Naive thymus-derived CD4-positive, alpha-beta T cell (primary cell): ENCODE data around the gene KCNIP1. TPM values are rescaled to one million over a fixed set of nuclear protein-coding genes. Genes with fewer than 3 reads are reported as not detected.

ENCODE experiments used
- ATAC-seq: fragments of 150-1000 bp; cut with Tn5 transposase; 2 replicates; pipeline ENCODE4 v1.10.0; 2021; ENCODE audit warnings: mild to moderate bottlenecking, moderate library complexity
- CTCF ChIA-PET: fragments of 350-600 bp; sonication (Branson Sonifier 250); formaldehyde crosslinking; loops from one replicate; lab custom pipeline; 2021; ENCODE audit warnings: antibody characterized with exemption; lab: Charles Lee
- POLR2A ChIA-PET: fragments of 350-600 bp; sonication (Branson Sonifier 250); formaldehyde crosslinking; loops from one replicate; lab custom pipeline; 2021; ENCODE audit warnings: antibody characterized with exemption, inconsistent platforms; lab: Charles Lee
- DNase-seq, 9 donors: peaks; one replicate each; pipeline versions ENCODE4 v3.0.0 to v3.0.0-alpha.2; 2020 to 2022; ENCODE audit warnings: mixed read lengths in 1 of 9
- H3K27ac ChIP-seq: one replicate; pipeline ENCODE4 v1.7.0; 2013; ENCODE audit warnings: mild to moderate bottlenecking, low read depth, low read length, moderate library complexity
- H3K27me3 ChIP-seq, 2 donors: one replicate each; pipeline ENCODE4 v1.7.0; 2013; ENCODE audit warnings: low read length in 2 of 2, mild to moderate bottlenecking in 2 of 2, moderate library complexity in 2 of 2; ENCODE audit not compliant: control insufficient read depth in 2 of 2, insufficient read depth in 2 of 2
- H3K36me3 ChIP-seq, 3 experiments: 1 replicate in 2 of 3; 2 replicates in 1 of 3; pipeline ENCODE4 v1.7.0; 2013; ENCODE audit warnings: low read length in 3 of 3, mild to moderate bottlenecking in 3 of 3, moderate library complexity in 1 of 3; ENCODE audit not compliant: insufficient read depth in 3 of 3, control insufficient read depth in 2 of 3
- H3K4me1 ChIP-seq, 2 donors: one replicate each; pipeline ENCODE4 v1.7.0; 2013; ENCODE audit warnings: low read length in 2 of 2, mild to moderate bottlenecking in 2 of 2, moderate library complexity in 1 of 2; ENCODE audit not compliant: control insufficient read depth in 2 of 2, insufficient read depth in 2 of 2
- H3K4me3 ChIP-seq: 2 replicates; pipeline ENCODE4 v1.7.0; 2013; ENCODE audit warnings: mild to moderate bottlenecking, low read length
- H3K9me3 ChIP-seq, 3 experiments: 1 replicate in 2 of 3; 2 replicates in 1 of 3; pipeline ENCODE4 v1.7.0; 2013; ENCODE audit warnings: low read length in 3 of 3; ENCODE audit not compliant: control insufficient read depth in 2 of 3
- H3K27ac Mint-ChIP-seq, 9 donors: one replicate each; pipeline ENCODE4 v1.8.0; 2020 to 2022; ENCODE audit warnings: mixed read lengths in 9 of 9, mild to moderate bottlenecking in 8 of 9, moderate library complexity in 5 of 9, inconsistent platforms in 2 of 9
- H3K27me3 Mint-ChIP-seq, 5 donors: one replicate each; pipeline ENCODE4 v1.8.0; 2021 to 2022; ENCODE audit warnings: mixed read lengths in 5 of 5, mild to moderate bottlenecking in 1 of 5
- H3K36me3 Mint-ChIP-seq, 5 donors: one replicate each; pipeline ENCODE4 v1.8.0; 2020 to 2022; ENCODE audit warnings: mixed read lengths in 5 of 5, mild to moderate bottlenecking in 3 of 5, inconsistent platforms in 1 of 5
- H3K4me1 Mint-ChIP-seq, 7 donors: one replicate each; pipeline ENCODE4 v1.8.0; 2020 to 2022; ENCODE audit warnings: mixed read lengths in 7 of 7, mild to moderate bottlenecking in 3 of 7, inconsistent platforms in 1 of 7
- H3K4me3 Mint-ChIP-seq, 10 donors: one replicate each; pipeline ENCODE4 v1.8.0; 2020 to 2022; ENCODE audit warnings: mild to moderate bottlenecking in 10 of 10, mixed read lengths in 10 of 10, moderate library complexity in 6 of 10, inconsistent platforms in 2 of 10
- H3K9me3 Mint-ChIP-seq, 11 donors: one replicate each; pipeline ENCODE4 v1.8.0; 2020 to 2022; ENCODE audit warnings: mixed read lengths in 11 of 11, mild to moderate bottlenecking in 4 of 11, inconsistent platforms in 1 of 11, moderate library complexity in 1 of 11
- intact Hi-C, 2 donors: fragments of 100-400 bp; cut with micrococcal nuclease; formaldehyde crosslinking; loops; one replicate each; pipeline ENCODE4 v1.15.1; 2023
- polyA plus RNA-seq, 2 donors: library from polyadenylated mRNA; unstranded; fragments of 300-500 nt; fragmentation: Illumina TruSeq; gene quantifications; one replicate each; pipeline ENCODE4 v1.2.3, GENCODE V29; 2021
- total RNA-seq, 6 experiments: library from RNA in 5 of 6; stranded (reverse) in 5 of 6; gene quantifications; 1 replicate in 5 of 6; 2 replicates in 1 of 6; pipeline ENCODE4 v1.2.3 and lab custom pipeline; 2021 to 2026

Gene KCNIP1
- total and polyA plus RNA-seq, 7 experiments from 2014 or later = not detected

DNA sequence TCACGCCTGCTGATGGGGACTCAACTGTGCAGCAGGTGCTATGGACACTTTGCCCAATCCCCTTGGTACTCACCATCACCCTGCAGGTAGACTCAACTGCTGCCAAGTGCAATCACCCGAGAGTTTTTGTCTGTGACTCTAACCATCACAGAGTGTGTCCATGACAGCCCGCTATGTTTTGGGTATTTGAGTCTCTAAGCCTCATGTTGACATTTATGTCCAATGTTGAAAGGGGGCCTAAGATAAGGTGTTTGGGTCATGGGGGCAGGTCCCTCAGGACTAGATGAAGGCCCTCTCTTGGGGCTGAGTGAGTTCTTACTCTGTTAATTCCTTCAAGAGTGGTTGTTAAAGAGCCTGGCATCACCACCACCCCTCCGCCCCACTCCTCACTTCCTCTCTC is 235.6 kb downstream of the KCNIP1 start:
- Histone ChIP-seq H3K36me3 (no peaks in the 10 kb centered on the region), H3K27me3 (no peaks in the 10 kb centered on the region), H3K27ac (no peak overlapping the region), H3K9me3 (no peaks in the 10 kb centered on the region), H3K4me3 (no peak overlapping the region), H3K4me1 (no peaks in the 10 kb centered on the region)
- H3K36me3 Mint-ChIP-seq = peaks cover 0 to 3% (median 0%) of the 10 kb centered on the region in 5 donors
- peaks cover 0 to 21% (median 7%) of the 10 kb centered on the region in 11 donors for H3K9me3 Mint-ChIP-seq
- no peak for ATAC-seq
- H3K4me1 Mint-ChIP-seq = peaks cover 0 to 4% (median 3%) of the 10 kb centered on the region in 7 donors
- DNase-seq = no peak
- ChIA-PET POLR2A (no interaction called here), CTCF (no interaction called here)
- H3K4me3 Mint-ChIP-seq = no peak overlapping the region
- no peak overlapping the region for H3K27ac Mint-ChIP-seq
- intact Hi-C loops = no loop called here
- peaks cover 7 to 26% (median 17%) of the 10 kb centered on the region in 5 donors for H3K27me3 Mint-ChIP-seq

GRCh38 chr5:170740551-170741205 is 236.9 kb downstream of the KCNIP1 start:
- no peak for ATAC-seq
- no peaks in the 10 kb centered on the region for H3K36me3 Mint-ChIP-seq
- no peak overlapping the region for H3K27ac ChIP-seq
- intact Hi-C loops = loop anchor here in 1 of 2 donors (10.0 kb wide), 1 partner anchor 604 kb away; no protein-coding TSS in a partner anchor
- H3K27me3 ChIP-seq = no peaks in the 10 kb centered on the region
- H3K9me3 Mint-ChIP-seq = peaks cover 0 to 12% (median 3%) of the 10 kb centered on the region in 11 donors
- H3K36me3 ChIP-seq = no peaks in the 10 kb centered on the region
- no peak overlapping the region for H3K4me3 Mint-ChIP-seq
- ChIA-PET CTCF (no interaction called here), POLR2A (no interaction called here)
- H3K27me3 Mint-ChIP-seq = peaks cover 11 to 29% (median 13%) of the 10 kb centered on the region in 5 donors
- no peak overlapping the region for H3K27ac Mint-ChIP-seq
- H3K4me1 ChIP-seq = no peaks in the 10 kb centered on the region
- no peak for DNase-seq
- no peak overlapping the region for H3K4me3 ChIP-seq
- H3K4me1 Mint-ChIP-seq = peaks cover 0 to 4% (median 3%) of the 10 kb centered on the region in 7 donors
- H3K9me3 ChIP-seq = no peaks in the 10 kb centered on the region

DNA sequence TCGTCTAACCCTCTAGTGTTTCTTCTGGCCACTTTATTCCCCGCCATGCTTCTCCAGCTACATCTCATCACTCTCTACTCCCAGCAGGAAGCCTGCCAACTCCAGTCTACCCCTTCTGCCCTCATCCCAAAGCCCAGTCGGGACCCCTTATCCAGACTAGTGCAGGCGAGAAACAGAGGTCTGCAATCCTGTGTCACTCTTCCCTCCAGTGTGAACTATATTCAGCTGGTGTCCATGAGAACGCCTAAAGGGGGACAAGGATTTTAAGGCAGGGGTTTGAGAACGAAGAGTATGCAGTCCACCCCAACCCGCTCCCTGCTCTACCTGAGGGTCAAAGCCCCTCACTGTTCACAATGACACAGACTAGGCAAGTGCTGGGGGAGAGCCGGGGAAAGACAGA is 238.0 kb downstream of the KCNIP1 start:
- Histone ChIP-seq H3K4me3 (no peak overlapping the region), H3K36me3 (no peaks in the 10 kb centered on the region), H3K9me3 (no peaks in the 10 kb centered on the region), H3K4me1 (no peaks in the 10 kb centered on the region), H3K27me3 (no peaks in the 10 kb centered on the region), H3K27ac (no peak overlapping the region)
- H3K4me1 Mint-ChIP-seq = peaks cover 0 to 4% (median 3%) of the 10 kb centered on the region in 7 donors
- ATAC-seq = no peak
- CTCF ChIA-PET = no interaction called here
- POLR2A ChIA-PET = no interaction called here
- H3K4me3 Mint-ChIP-seq = no peak overlapping the region
- H3K27me3 Mint-ChIP-seq = peaks cover 12 to 28% (median 15%) of the 10 kb centered on the region in 5 donors
- H3K9me3 Mint-ChIP-seq = peaks cover 0 to 3% (median 0%) of the 10 kb centered on the region in 11 donors
- no peak overlapping the region for H3K27ac Mint-ChIP-seq
- intact Hi-C loops = loop anchor here in 1 of 2 donors (10.0 kb wide), 1 partner anchor 603 kb away; no protein-coding TSS in a partner anchor
- no peak for DNase-seq
- no peaks in the 10 kb centered on the region for H3K36me3 Mint-ChIP-seq

DNA sequence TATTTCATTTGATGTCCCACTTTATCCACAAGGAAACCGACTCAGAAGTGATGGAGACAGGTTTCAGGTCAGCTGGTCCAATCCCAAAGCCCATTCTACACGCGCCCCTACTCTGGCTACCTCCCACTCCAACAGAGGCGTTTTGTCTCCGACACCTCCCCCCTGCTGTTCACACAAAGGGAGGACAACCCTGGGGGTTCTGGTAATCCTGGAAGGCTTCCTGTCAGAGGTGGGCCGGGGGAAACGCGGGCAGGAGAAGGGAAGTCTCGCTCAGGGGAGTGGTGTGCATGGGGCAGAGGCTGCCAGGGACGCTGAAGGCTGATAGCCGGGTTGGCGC is 240.0 kb downstream of the KCNIP1 start:
- Mint-ChIP-seq H3K27me3 (peaks cover 24 to 32% (median 26%) of the 10 kb centered on the region in 5 donors), H3K4me3 (no peak overlapping the region)

GRCh38 chr5:170745481-170746071 is 241.8 kb downstream of the KCNIP1 start:
- Mint-ChIP-seq H3K27ac (no peak overlapping the region), H3K9me3 (peaks cover 0 to 3% (median 0%) of the 10 kb centered on the region in 11 donors), H3K27me3 (peaks cover 25 to 40% (median 36%) of the 10 kb centered on the region in 5 donors), H3K4me3 (no peak overlapping the region), H3K4me1 (peaks cover 0 to 4% (median 3%) of the 10 kb centered on the region in 7 donors), H3K36me3 (no peaks in the 10 kb centered on the region)
- intact Hi-C loops = loop anchor here in 1 of 2 donors (2.0 to 10.0 kb wide), 2 partner anchors 45 to 599 kb away; no protein-coding TSS in a partner anchor
- ATAC-seq = no peak
- Histone ChIP-seq H3K36me3 (no peaks in the 10 kb centered on the region), H3K27ac (no peak overlapping the region), H3K4me3 (no peak overlapping the region), H3K9me3 (no peaks in the 10 kb centered on the region), H3K4me1 (no peaks in the 10 kb centered on the region), H3K27me3 (no peaks in the 10 kb centered on the region)
- ChIA-PET POLR2A (no interaction called here), CTCF (no interaction called here)
- no peak for DNase-seq

More for the DNA sequence above, 240.0 kb downstream of the KCNIP1 start:
- H3K9me3 Mint-ChIP-seq = peaks cover 0 to 3% (median 0%) of the 10 kb centered on the region in 11 donors
- no peaks in the 10 kb centered on the region for H3K36me3 ChIP-seq
- DNase-seq = no peak
- ChIA-PET CTCF (no interaction called here), POLR2A (no interaction called here)
- H3K9me3 ChIP-seq = no peaks in the 10 kb centered on the region
- no peak overlapping the region for H3K27ac Mint-ChIP-seq
- no peak for ATAC-seq
- no peak overlapping the region for H3K27ac ChIP-seq
- intact Hi-C loops = loop anchor here in 1 of 2 donors (2.0 to 10.0 kb wide), 2 partner anchors 47 to 601 kb away; no protein-coding TSS in a partner anchor
- no peak overlapping the region for H3K4me3 ChIP-seq
- H3K4me1 ChIP-seq = no peaks in the 10 kb centered on the region
- H3K36me3 Mint-ChIP-seq = no peaks in the 10 kb centered on the region
- peaks cover 0 to 4% (median 3%) of the 10 kb centered on the region in 7 donors for H3K4me1 Mint-ChIP-seq
- H3K27me3 ChIP-seq = no peaks in the 10 kb centered on the region

GRCh38 chr5:170746075-170746960 is 242.5 kb downstream of the KCNIP1 start:
- Mint-ChIP-seq H3K4me3 (no peak overlapping the region), H3K9me3 (peaks cover 0 to 3% (median 0%) of the 10 kb centered on the region in 11 donors), H3K27me3 (peaks cover 25 to 43% (median 39%) of the 10 kb centered on the region in 5 donors), H3K27ac (no peak overlapping the region), H3K4me1 (peaks cover 0 to 4% (median 3%) of the 10 kb centered on the region in 7 donors), H3K36me3 (no peaks in the 10 kb centered on the region)
- no peaks in the 10 kb centered on the region for H3K36me3 ChIP-seq
- intact Hi-C loops = loop anchor here in 1 of 2 donors (10.0 kb wide), 1 partner anchor 598 kb away; no protein-coding TSS in a partner anchor
- ChIA-PET POLR2A (no interaction called here), CTCF (no interaction called here)
- no peaks in the 10 kb centered on the region for H3K4me1 ChIP-seq
- no peak overlapping the region for H3K27ac ChIP-seq
- H3K9me3 ChIP-seq = no peaks in the 10 kb centered on the region
- H3K4me3 ChIP-seq = no peak overlapping the region
- H3K27me3 ChIP-seq = no peaks in the 10 kb centered on the region
- DNase-seq (no peak), ATAC-seq (no peak)
